Nephron (organoid): ENCODE measurements around the gene WDR41.

ENCODE experiments used
- H3K27ac Mint-ChIP-seq, 3 experiments: 2 replicates each; pipeline ENCODE4 v1.8.0; 2020; ENCODE audit warnings: mixed read lengths in 3 of 3, mild to moderate bottlenecking in 2 of 3, moderate library complexity in 1 of 3
- H3K27me3 Mint-ChIP-seq: 2 replicates; pipeline ENCODE4 v1.8.0; 2021; ENCODE audit warnings: low read depth, mild to moderate bottlenecking, moderate library complexity, mixed read lengths
- H3K36me3 Mint-ChIP-seq: 2 replicates; pipeline ENCODE4 v1.8.0; 2020; ENCODE audit warnings: low read depth, mixed read lengths
- H3K4me1 Mint-ChIP-seq: 2 replicates; pipeline ENCODE4 v1.8.0; 2020; ENCODE audit warnings: mixed read lengths
- H3K4me3 Mint-ChIP-seq, 3 experiments: 2 replicates each; pipeline ENCODE4 v1.8.0; 2020; ENCODE audit warnings: mild to moderate bottlenecking in 3 of 3, mixed read lengths in 3 of 3, moderate library complexity in 2 of 3
- H3K9me3 Mint-ChIP-seq: 2 replicates; pipeline ENCODE4 v1.8.0; 2020; ENCODE audit warnings: mixed read lengths
- TF ChIP-seq, protein P1 (sequence below), 3 experiments: fragments of 200-600 bp; sonication (generic); IDR thresholded peaks; one replicate each; pipeline ENCODE4 v1.5.0; 2021; ENCODE audit warnings: antibody characterized with exemption in 3 of 3; ENCODE audit not compliant: unreplicated experiment in 3 of 3

WDR41 gene

DNA sequence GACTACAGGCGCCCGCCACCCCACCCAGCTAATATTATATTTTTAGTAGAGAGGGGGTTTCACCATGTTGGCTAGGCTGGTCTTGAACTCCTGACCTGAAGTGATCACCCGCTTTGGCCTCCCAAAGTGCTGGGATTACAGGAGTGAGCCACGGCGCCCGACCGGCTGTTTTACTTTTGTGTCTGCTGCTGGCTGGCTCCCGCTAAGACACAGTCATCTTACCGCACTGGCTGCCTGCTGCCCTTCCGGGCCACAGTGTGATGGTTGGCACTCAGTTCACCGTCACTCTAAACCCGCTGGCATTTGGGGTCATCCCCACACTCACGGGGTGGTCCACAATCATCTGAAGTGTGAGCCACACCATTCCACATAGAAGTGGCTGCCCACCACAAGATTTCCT, 93.7 kb downstream of the WDR41 start:
- Mint-ChIP-seq H3K36me3 (no peaks in the 10 kb centered on the region), H3K4me3 (no peak overlapping the region), H3K4me1 (no peaks in the 10 kb centered on the region), H3K27ac (no peak overlapping the region), H3K27me3 (no peaks in the 10 kb centered on the region), H3K9me3 (no peaks in the 10 kb centered on the region)
- TF ChIP-seq, protein P1, sequence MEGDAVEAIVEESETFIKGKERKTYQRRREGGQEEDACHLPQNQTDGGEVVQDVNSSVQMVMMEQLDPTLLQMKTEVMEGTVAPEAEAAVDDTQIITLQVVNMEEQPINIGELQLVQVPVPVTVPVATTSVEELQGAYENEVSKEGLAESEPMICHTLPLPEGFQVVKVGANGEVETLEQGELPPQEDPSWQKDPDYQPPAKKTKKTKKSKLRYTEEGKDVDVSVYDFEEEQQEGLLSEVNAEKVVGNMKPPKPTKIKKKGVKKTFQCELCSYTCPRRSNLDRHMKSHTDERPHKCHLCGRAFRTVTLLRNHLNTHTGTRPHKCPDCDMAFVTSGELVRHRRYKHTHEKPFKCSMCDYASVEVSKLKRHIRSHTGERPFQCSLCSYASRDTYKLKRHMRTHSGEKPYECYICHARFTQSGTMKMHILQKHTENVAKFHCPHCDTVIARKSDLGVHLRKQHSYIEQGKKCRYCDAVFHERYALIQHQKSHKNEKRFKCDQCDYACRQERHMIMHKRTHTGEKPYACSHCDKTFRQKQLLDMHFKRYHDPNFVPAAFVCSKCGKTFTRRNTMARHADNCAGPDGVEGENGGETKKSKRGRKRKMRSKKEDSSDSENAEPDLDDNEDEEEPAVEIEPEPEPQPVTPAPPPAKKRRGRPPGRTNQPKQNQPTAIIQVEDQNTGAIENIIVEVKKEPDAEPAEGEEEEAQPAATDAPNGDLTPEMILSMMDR (IDR thresholded peaks at IDR 0.05; ENCODE audit: unreplicated experiment in 3 of 3) = no peak

DNA sequence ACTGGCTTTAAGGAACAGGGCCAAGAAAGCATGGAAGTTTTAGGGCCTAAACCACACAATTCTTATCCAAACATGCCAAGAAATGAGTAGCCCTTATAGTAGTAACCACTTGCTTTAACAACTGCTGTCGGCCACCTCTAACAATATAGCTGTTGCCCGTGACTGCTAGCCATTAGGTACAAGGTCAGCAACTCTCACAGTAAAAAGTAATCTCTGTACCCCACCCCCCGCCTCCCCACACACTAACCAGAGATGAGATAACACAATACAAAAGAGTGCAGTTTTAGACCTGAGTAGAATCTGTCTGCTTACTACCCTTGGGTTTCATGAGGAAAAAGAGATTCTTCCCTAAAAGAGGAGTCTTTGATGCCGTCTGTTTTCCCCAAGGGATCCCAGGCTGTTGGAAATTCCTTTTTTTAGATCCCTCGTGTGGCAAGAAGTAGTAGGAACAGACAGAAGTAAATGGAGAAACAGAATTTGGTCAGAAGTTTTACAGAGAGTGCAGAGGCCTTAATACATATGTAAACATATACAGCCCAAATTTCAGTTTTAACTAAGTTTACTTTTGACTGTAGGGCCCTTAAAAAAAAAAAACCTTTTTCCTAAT, 94.3 kb downstream of the WDR41 start:
- Mint-ChIP-seq H3K4me3 (no peak overlapping the region), H3K36me3 (no peaks in the 10 kb centered on the region)
- TF ChIP-seq, protein P1 (IDR thresholded peaks at IDR 0.05; ENCODE audit: unreplicated experiment in 3 of 3) = no peak

DNA sequence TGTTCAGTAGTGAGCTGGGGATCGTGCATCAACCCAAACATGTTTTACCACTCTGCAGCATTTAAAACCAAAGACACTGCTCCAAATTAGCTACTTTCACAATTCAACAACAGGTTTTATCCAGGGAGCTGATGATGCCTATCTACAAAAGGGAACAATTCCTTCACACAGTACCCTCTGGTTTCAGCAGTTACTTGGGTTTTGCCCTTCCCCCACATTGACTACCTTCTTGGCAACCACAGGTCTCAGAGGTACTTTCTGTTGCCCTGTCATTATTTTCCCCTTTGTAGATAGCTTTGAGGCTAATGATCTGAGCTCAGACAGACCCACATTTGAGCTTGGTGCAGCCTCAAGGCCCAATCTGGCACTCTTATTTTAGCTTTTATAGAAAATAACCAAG, 96.1 kb downstream of the WDR41 start:
- Mint-ChIP-seq H3K4me3 (no peak overlapping the region), H3K36me3 (no peaks in the 10 kb centered on the region), H3K9me3 (no peaks in the 10 kb centered on the region), H3K27me3 (no peaks in the 10 kb centered on the region), H3K4me1 (no peaks in the 10 kb centered on the region), H3K27ac (no peak overlapping the region)
- TF ChIP-seq, protein P1 (IDR thresholded peaks at IDR 0.05; ENCODE audit: unreplicated experiment in 3 of 3) = no peak

More for the DNA sequence above, 94.3 kb downstream of the WDR41 start:
- H3K9me3 Mint-ChIP-seq = no peaks in the 10 kb centered on the region
- H3K27me3 Mint-ChIP-seq = no peaks in the 10 kb centered on the region
- no peaks in the 10 kb centered on the region for H3K4me1 Mint-ChIP-seq
- no peak overlapping the region for H3K27ac Mint-ChIP-seq

DNA sequence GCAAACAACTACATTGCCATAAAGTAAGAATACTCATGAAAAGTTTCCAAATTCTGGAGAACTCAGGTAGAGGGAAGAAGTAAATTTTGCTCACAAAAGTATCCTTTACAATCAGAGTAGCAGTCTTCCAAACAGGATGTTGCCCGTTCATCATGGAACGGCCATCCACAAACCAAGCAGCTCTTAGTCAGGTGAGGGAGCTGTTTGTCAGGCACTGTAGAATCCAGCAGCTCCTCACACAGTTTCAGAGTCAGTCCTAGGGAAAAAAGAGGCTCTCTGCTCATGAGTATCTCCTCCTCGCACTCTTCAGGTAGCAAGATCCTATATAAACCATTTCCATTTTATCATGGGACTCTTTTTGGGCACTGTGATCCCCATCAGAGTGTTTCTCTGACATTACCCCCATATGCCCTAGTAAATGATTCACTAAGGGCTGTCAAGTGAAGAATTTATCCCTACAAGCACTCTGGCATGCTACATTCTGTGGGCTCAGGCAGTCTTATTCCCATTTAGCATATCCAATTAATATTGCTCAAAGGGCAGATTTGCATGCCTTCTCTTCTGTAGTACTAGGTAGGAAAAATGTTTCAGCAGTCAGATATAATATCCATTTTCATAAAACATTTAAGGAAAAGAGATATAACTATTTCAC, 97.9 kb downstream of the WDR41 start:
- H3K27ac Mint-ChIP-seq = no peak overlapping the region
- H3K4me1 Mint-ChIP-seq = no peaks in the 10 kb centered on the region
- peaks cover 3% of the 10 kb centered on the region for H3K9me3 Mint-ChIP-seq
- no peaks in the 10 kb centered on the region for H3K36me3 Mint-ChIP-seq
- no peaks in the 10 kb centered on the region for H3K27me3 Mint-ChIP-seq
- TF ChIP-seq, protein P1 (IDR thresholded peaks at IDR 0.05; ENCODE audit: unreplicated experiment in 3 of 3) = no peak
- no peak overlapping the region for H3K4me3 Mint-ChIP-seq

DNA sequence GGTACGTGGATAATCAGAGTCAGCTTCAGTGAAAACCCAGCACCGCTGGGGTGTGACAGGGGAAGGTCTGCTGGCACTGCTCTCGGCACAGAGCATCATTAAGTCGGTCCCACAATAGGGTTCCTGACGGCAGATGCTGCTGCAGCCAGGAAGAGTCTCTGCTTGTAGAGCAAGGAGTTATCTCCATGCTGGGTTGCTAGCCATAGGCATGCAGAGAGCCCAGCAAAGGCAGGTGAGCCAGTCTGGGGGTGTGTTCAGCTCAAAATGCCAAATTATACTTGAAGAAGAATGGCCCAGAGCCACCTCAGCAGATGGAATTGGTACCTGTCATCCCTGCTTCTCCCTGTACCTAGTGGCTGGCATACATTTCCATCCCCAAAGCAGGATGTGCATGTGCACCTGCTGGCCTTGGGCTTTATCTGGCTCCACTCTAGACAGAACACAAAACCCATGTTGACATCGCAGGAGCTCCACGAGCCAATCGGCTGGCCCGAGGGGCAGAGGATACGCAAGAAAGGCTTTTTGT, 100.8 kb downstream of the WDR41 start:
- TF ChIP-seq, protein P1 (IDR thresholded peaks at IDR 0.05; ENCODE audit: unreplicated experiment in 3 of 3) = no peak
- Mint-ChIP-seq H3K9me3 (peaks cover 15% of the 10 kb centered on the region), H3K36me3 (no peaks in the 10 kb centered on the region), H3K27ac (no peak overlapping the region), H3K4me1 (no peaks in the 10 kb centered on the region), H3K4me3 (no peak overlapping the region), H3K27me3 (no peaks in the 10 kb centered on the region)

DNA sequence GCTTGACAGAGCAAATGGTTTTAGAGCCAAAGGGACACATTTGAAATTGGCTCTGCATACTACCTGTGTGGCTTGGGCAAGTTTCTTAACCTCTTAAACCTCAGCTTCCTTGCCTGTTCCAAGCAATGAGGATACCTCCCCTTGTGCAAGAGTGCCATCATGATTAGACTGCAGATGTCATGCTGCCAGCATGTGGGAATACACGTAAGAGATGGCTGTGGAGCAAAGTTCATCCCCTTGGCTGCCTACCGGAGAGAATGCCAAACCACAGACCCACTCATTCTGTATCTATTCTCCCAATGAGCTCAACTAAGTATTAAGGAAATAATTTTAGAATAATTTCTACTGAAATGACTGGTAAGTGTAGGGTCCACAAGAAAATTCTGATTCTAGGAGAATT, 101.3 kb downstream of the WDR41 start:
- no peaks in the 10 kb centered on the region for H3K4me1 Mint-ChIP-seq
- H3K36me3 Mint-ChIP-seq = no peaks in the 10 kb centered on the region
- no peak overlapping the region for H3K4me3 Mint-ChIP-seq
- H3K9me3 Mint-ChIP-seq = peaks cover 15% of the 10 kb centered on the region
- no peak overlapping the region for H3K27ac Mint-ChIP-seq
- H3K27me3 Mint-ChIP-seq = no peaks in the 10 kb centered on the region
- TF ChIP-seq, protein P1 (IDR thresholded peaks at IDR 0.05; ENCODE audit: unreplicated experiment in 3 of 3) = no peak
